ENCODE data around the gene NEBL.

The NEBL gene

GRCh38 chr10:20768843-20769242 lies 128.3 kb downstream of the NEBL start:
- no peak overlapping the region for H3K27ac Mint-ChIP-seq
- no peaks in the 10 kb centered on the region for H3K4me1 Mint-ChIP-seq (ENCODE audit: low read depth)
- no peaks in the 10 kb centered on the region for H3K36me3 Mint-ChIP-seq (ENCODE audit: low read depth)
- no peaks in the 10 kb centered on the region for H3K9me3 Mint-ChIP-seq
- H3K4me3 Mint-ChIP-seq = no peak overlapping the region
- H3K27me3 Mint-ChIP-seq (ENCODE audit: low read depth) = no peaks in the 10 kb centered on the region
- no peak for DNase-seq (ENCODE audit: low spot score)

DNA sequence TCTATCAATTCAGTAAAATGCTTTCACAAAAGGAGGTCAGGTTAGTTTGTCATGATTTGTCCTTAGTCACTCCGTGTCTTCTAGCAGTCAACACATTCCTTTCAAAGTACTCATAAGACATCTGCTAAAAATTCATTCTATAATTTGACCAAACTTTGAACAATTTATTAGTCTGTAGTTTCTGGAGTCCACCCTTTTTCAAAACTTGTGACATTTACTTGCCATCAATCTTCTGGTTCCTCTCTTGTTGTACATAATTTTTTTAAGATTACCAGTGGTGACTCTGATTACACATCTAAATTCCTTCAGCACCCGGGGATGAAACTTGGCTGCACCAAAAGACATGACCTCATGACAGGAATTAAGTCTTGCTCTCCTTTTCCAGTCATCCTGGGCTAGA lies 130.1 kb downstream of the NEBL start:
- Mint-ChIP-seq H3K4me3 (no peak overlapping the region), H3K36me3 (ENCODE audit: low read depth) (no peaks in the 10 kb centered on the region), H3K4me1 (ENCODE audit: low read depth) (no peaks in the 10 kb centered on the region), H3K9me3 (no peaks in the 10 kb centered on the region), H3K27me3 (ENCODE audit: low read depth) (no peaks in the 10 kb centered on the region), H3K27ac (no peak overlapping the region)
- DNase-seq (ENCODE audit: low spot score) = no peak

- no peak overlapping the region for H3K4me3 Mint-ChIP-seq
- peaks cover 4% of the 10 kb centered on the region for H3K9me3 Mint-ChIP-seq
- no peak for DNase-seq (ENCODE audit: low spot score)
- no peaks in the 10 kb centered on the region for H3K4me1 Mint-ChIP-seq (ENCODE audit: low read depth)
- no peak overlapping the region for H3K27ac Mint-ChIP-seq
- no peaks in the 10 kb centered on the region for H3K27me3 Mint-ChIP-seq (ENCODE audit: low read depth)
- no peaks in the 10 kb centered on the region for H3K36me3 Mint-ChIP-seq (ENCODE audit: low read depth)
Measured at GRCh38 chr10:20765066-20765465, 132.0 kb downstream of the NEBL start.

DNA sequence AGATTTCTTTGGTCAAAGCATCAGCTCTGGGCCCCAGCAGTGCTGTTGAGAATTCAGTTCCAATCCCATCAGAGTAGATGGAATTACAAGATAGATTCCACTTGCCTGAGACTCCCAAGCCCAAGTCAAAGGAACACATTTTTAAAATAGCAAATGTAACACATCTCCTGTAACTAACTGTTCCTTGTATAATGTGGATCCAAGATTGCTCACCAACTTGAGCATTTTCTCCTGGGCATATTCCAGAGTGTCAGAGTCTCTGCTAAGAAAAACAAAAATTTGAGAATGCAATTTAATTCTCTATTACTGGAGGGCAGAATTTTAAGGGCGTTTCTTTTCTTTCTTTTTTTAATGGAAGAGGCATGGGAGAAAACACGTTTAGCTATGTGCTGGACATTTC lies 136.7 kb downstream of the NEBL start:
- no peak overlapping the region for H3K27ac Mint-ChIP-seq
- peaks cover 18% of the 10 kb centered on the region for H3K9me3 Mint-ChIP-seq
- H3K36me3 Mint-ChIP-seq (ENCODE audit: low read depth) = no peaks in the 10 kb centered on the region
- no peak for DNase-seq (ENCODE audit: low spot score)
- no peaks in the 10 kb centered on the region for H3K4me1 Mint-ChIP-seq (ENCODE audit: low read depth)
- no peaks in the 10 kb centered on the region for H3K27me3 Mint-ChIP-seq (ENCODE audit: low read depth)
- H3K4me3 Mint-ChIP-seq = no peak overlapping the region

- Mint-ChIP-seq H3K27ac (no peak overlapping the region), H3K36me3 (ENCODE audit: low read depth) (no peaks in the 10 kb centered on the region), H3K4me3 (no peak overlapping the region), H3K9me3 (peaks cover 20% of the 10 kb centered on the region), H3K27me3 (ENCODE audit: low read depth) (no peaks in the 10 kb centered on the region), H3K4me1 (ENCODE audit: low read depth) (no peaks in the 10 kb centered on the region)
- DNase-seq (ENCODE audit: low spot score) = no peak
Measured at GRCh38 chr10:20748551-20748950, 148.6 kb downstream of the NEBL start.

- H3K4me3 Mint-ChIP-seq = no peak overlapping the region
- no peaks in the 10 kb centered on the region for H3K4me1 Mint-ChIP-seq (ENCODE audit: low read depth)
- no peaks in the 10 kb centered on the region for H3K36me3 Mint-ChIP-seq (ENCODE audit: low read depth)
- H3K27ac Mint-ChIP-seq = no peak overlapping the region
- DNase-seq (ENCODE audit: low spot score) = no peak
- H3K27me3 Mint-ChIP-seq (ENCODE audit: low read depth) = no peaks in the 10 kb centered on the region
- peaks cover 20% of the 10 kb centered on the region for H3K9me3 Mint-ChIP-seq
Measured at GRCh38 chr10:20747782-20748181, 149.3 kb downstream of the NEBL start.

DNA sequence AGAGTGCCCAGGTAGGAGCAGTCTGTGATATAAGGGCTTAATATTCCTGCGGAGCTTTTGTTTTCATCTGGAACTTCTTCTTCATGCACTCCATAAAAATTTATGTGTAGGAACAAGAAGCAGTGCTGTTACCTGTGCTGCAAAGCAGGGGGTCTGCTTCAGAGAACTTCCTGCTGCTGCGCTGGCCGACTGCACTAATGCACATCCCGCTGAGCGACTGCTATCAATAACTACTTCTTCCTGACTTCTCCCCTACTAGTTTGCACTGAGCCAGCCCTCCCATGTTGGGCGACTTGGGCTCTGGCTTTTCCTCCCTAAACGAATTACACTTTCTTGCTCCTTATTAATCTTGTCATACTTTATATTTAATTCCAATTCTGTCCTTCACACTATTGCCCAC lies 150.3 kb downstream of the NEBL start:
- Mint-ChIP-seq H3K9me3 (peaks cover 23% of the 10 kb centered on the region), H3K27ac (no peak overlapping the region), H3K4me1 (ENCODE audit: low read depth) (no peaks in the 10 kb centered on the region), H3K4me3 (no peak overlapping the region), H3K27me3 (ENCODE audit: low read depth) (no peaks in the 10 kb centered on the region), H3K36me3 (ENCODE audit: low read depth) (no peaks in the 10 kb centered on the region)
- DNase-seq (ENCODE audit: low spot score) = no peak

DNA sequence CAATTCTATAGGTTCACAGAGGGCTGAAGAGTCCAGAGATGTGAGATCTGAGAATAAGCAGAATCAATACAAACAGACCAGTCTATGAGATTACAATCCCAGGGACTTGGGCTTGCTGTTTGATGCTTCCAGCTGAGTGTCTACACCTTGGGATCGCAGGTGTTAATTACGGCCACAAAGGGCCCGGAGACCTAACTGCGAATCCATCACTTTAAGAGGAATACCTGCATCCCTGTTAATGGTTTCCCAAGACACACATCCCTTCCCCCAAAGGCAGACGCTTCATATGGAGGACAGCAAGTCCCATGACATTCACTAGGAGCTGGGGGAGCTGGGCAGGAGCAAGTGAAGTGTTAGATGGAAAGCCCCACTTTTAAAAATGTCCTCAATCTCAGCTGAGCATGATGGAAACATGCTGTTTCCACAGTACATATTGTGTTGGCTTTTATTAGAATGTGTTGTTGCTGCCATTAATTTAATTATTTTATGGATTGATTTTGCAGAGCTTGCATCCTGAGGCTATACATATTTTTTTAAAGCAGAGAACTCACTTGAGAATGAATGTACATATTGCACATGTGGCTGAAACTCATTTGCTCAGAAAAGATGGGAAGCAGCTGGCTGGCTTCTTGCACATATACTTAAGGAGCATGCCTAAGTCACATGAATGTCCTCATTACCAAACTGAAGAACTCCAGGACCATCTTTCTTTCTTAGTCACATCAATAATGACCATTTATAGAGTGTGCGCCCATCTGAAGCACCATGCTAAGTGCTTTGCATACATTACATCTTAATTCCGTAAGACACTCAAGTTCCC lies 151.3 kb downstream of the NEBL start:
- Mint-ChIP-seq H3K27ac (no peak overlapping the region), H3K4me3 (no peak overlapping the region), H3K4me1 (ENCODE audit: low read depth) (no peaks in the 10 kb centered on the region), H3K27me3 (ENCODE audit: low read depth) (no peaks in the 10 kb centered on the region), H3K9me3 (peaks cover 26% of the 10 kb centered on the region), H3K36me3 (ENCODE audit: low read depth) (no peaks in the 10 kb centered on the region)
- no peak for DNase-seq (ENCODE audit: low spot score)

DNA sequence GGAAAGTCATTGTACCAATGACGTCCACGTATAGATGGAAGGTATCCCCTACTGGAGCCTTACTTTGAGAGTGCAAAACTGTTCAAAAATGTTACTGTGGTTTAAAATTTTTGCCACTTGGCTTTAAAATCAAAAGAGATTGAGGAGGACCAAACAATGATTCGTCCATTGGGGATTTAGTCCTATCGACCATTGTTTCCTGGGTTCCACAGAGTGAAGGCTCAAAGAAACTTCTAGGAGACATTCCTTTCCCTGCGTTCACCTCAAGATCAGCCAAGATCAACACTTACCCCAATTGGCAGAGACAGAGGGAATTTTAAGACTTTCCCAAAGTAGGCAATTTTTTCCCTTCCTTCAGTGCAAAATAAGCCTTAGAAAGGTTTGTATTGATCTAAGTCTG lies 152.3 kb downstream of the NEBL start:
- no peak overlapping the region for H3K4me3 Mint-ChIP-seq
- H3K36me3 Mint-ChIP-seq (ENCODE audit: low read depth) = no peaks in the 10 kb centered on the region
- no peak for DNase-seq (ENCODE audit: low spot score)
- peaks cover 18% of the 10 kb centered on the region for H3K9me3 Mint-ChIP-seq
- no peaks in the 10 kb centered on the region for H3K27me3 Mint-ChIP-seq (ENCODE audit: low read depth)
- no peak overlapping the region for H3K27ac Mint-ChIP-seq
- no peaks in the 10 kb centered on the region for H3K4me1 Mint-ChIP-seq (ENCODE audit: low read depth)

GRCh38 chr10:20743942-20744341 lies 153.2 kb downstream of the NEBL start:
- no peaks in the 10 kb centered on the region for H3K36me3 Mint-ChIP-seq (ENCODE audit: low read depth)
- H3K4me3 Mint-ChIP-seq = no peak overlapping the region
- no peaks in the 10 kb centered on the region for H3K27me3 Mint-ChIP-seq (ENCODE audit: low read depth)
- H3K4me1 Mint-ChIP-seq (ENCODE audit: low read depth) = no peaks in the 10 kb centered on the region
- H3K9me3 Mint-ChIP-seq = peaks cover 22% of the 10 kb centered on the region
- no peak for DNase-seq (ENCODE audit: low spot score)
- H3K27ac Mint-ChIP-seq = no peak overlapping the region

DNA sequence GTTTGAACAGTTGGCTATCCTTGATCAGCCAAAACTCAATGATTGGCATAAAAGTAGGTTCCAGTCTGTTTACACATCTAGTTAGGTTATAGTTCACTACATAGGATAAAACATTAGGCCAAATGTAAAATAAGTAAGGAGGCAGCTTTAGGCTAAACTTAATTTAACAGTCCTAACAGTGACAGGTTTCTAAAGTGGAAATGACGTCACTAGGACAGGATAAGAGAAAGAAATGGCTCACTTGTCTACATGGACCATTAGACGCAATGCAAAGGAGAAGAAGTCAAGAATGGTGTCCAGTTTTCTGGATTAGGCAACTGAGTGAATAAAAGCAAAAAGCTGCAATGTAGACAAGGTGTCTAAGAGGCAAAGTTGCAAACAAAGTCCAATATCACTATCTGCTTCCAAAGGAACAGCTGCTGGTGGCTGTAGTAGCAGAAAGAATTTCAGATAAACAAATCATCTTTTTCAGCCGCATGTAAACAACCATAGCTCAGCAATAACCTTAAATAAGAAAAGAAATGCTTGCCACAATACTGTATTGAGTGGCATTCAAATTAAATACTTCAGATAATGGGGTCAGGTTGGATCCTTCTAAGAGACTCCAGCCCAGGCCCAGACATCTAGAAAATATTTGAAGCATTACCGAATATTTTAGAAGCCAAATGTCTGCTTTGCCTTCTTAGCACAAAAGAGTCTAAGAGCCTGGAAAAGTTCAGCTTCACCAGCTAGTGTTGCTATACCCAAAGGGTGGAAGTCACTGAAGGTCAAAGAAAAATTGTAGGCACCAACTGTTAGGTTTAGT lies 154.2 kb downstream of the NEBL start:
- Mint-ChIP-seq H3K27ac (no peak overlapping the region), H3K4me1 (ENCODE audit: low read depth) (no peaks in the 10 kb centered on the region), H3K36me3 (ENCODE audit: low read depth) (no peaks in the 10 kb centered on the region), H3K4me3 (no peak overlapping the region), H3K9me3 (peaks cover 29% of the 10 kb centered on the region), H3K27me3 (ENCODE audit: low read depth) (no peaks in the 10 kb centered on the region)
- DNase-seq (ENCODE audit: low spot score) = no peak

- H3K4me1 Mint-ChIP-seq (ENCODE audit: low read depth) = no peaks in the 10 kb centered on the region
- no peak overlapping the region for H3K4me3 Mint-ChIP-seq
- H3K9me3 Mint-ChIP-seq = peaks cover 33% of the 10 kb centered on the region
- H3K36me3 Mint-ChIP-seq (ENCODE audit: low read depth) = no peaks in the 10 kb centered on the region
- H3K27ac Mint-ChIP-seq = no peak overlapping the region
- H3K27me3 Mint-ChIP-seq (ENCODE audit: low read depth) = no peaks in the 10 kb centered on the region
- DNase-seq (ENCODE audit: low spot score) = no peak
Measured at GRCh38 chr10:20740120-20740519, 157.0 kb downstream of the NEBL start.

- Mint-ChIP-seq H3K4me1 (ENCODE audit: low read depth) (no peaks in the 10 kb centered on the region), H3K27ac (no peak overlapping the region)
Measured at GRCh38 chr10:20737107-20737506, 160.0 kb downstream of the NEBL start.

More at GRCh38 chr10:20737107-20737506, 160.0 kb downstream of the NEBL start:
- H3K36me3 Mint-ChIP-seq (ENCODE audit: low read depth) = no peaks in the 10 kb centered on the region
- no peaks in the 10 kb centered on the region for H3K27me3 Mint-ChIP-seq (ENCODE audit: low read depth)
- no peak overlapping the region for H3K4me3 Mint-ChIP-seq
- DNase-seq (ENCODE audit: low spot score) = no peak
- H3K9me3 Mint-ChIP-seq = peaks cover 44% of the 10 kb centered on the region
